ENCODE measurements around the gene APOBEC3G. TPM values are rescaled to one million over a fixed set of nuclear protein-coding genes. Genes with fewer than 3 reads are reported as not detected.
"Not testable (repeated sequence)": the region's sequence is repeated elsewhere in the genome, so short reads cannot be mapped to it uniquely, and the experiment has no call there.

The APOBEC3G gene
- total RNA-seq, 2 experiments from 2014 or later = 146 to 196 TPM

DNA sequence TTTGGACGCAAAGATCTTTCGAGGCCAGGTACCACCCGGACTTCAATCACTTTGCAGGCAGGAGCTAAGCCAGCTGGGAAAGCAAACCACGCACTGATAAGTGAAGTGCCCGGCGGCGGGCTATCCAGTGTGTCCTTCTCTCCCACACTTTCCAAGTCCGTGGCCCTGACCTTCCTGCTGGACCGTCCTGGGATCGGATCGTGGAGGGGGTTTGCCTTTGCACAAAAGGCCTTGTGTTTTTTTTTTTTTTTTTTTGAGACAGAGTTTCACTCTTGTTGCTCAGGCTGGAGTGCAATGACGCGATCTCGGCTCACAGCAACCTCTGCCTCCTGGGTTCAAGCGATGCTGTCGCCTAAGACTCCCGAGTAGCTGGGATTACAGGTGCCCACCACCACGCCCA is 34.0 kb upstream of the APOBEC3G start:
- H3K27ac Mint-ChIP-seq; H3K9me3 Mint-ChIP-seq (ENCODE audit: low read depth); DNase-seq; H3K4me3 Mint-ChIP-seq; ATAC-seq; H3K27me3 Mint-ChIP-seq: not testable (repeated sequence)
- peaks cover 34% of the 10 kb centered on the region for H3K4me1 Mint-ChIP-seq
- CTCF ChIA-PET = interaction anchor here (0.7 kb wide), 1 partner anchor 54 kb away, joined by 3 read pairs; the partner anchor contains the start of gene APOBEC3H
- peaks cover 27% of the 10 kb centered on the region for H3K36me3 Mint-ChIP-seq

GRCh38 chr22:39045136-39045535 is 31.9 kb upstream of the APOBEC3G start:
- H3K27ac Mint-ChIP-seq; H3K27me3 Mint-ChIP-seq; ATAC-seq; CTCF ChIA-PET; H3K4me3 Mint-ChIP-seq; DNase-seq; H3K9me3 Mint-ChIP-seq (ENCODE audit: low read depth): not testable (repeated sequence)
- Mint-ChIP-seq H3K36me3 (peaks cover 27% of the 10 kb centered on the region), H3K4me1 (peaks cover 31% of the 10 kb centered on the region)

GRCh38 chr22:39049486-39049885 is 27.6 kb upstream of the APOBEC3G start:
- peaks cover 15% of the 10 kb centered on the region for H3K36me3 Mint-ChIP-seq
- not testable (repeated sequence) for H3K27me3 Mint-ChIP-seq; H3K9me3 Mint-ChIP-seq (ENCODE audit: low read depth); DNase-seq; H3K4me1 Mint-ChIP-seq; H3K4me3 Mint-ChIP-seq; H3K27ac Mint-ChIP-seq; ATAC-seq
- CTCF ChIA-PET = interaction anchor here (0.7 to 1.4 kb wide), 2 partner anchors 74 to 178 kb away, joined by 3 read pairs; no protein-coding TSS in a partner anchor

DNA sequence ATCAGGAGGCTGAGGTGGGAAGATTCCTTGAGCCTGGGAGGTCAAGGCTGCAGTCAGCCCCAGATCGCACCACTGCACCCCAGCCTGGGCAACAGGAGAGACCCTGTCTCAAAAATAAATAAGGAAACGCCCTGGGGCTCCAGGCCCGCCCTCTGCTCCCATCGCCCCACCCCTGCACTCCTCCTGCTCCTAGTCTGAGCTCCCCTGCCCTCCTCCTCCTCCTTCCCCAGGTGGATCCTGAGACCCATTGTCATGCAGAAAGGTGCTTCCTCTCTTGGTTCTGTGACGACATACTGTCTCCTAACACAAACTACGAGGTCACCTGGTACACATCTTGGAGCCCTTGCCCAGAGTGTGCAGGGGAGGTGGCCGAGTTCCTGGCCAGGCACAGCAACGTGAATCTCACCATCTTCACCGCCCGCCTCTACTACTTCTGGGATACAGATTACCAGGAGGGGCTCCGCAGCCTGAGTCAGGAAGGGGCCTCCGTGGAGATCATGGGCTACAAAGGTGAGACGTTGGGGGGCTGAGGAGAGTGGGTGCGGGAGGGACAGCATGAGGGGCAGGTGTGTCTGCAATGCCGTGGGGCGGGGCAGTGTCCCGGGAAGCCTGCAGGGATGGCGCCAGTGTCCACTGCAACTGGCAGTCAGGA is 25.1 kb upstream of the APOBEC3G start:
- DNase-seq; H3K9me3 Mint-ChIP-seq (ENCODE audit: low read depth); ATAC-seq; H3K36me3 Mint-ChIP-seq; H3K4me3 Mint-ChIP-seq; H3K27me3 Mint-ChIP-seq; CTCF ChIA-PET; H3K4me1 Mint-ChIP-seq; H3K27ac Mint-ChIP-seq: not testable (repeated sequence)

- no peaks in the 10 kb centered on the region for H3K9me3 Mint-ChIP-seq (ENCODE audit: low read depth)
- no peak overlapping the region for H3K4me3 Mint-ChIP-seq
- peaks cover 6% of the 10 kb centered on the region for H3K36me3 Mint-ChIP-seq
- no peaks in the 10 kb centered on the region for H3K27me3 Mint-ChIP-seq
- CTCF ChIA-PET = no interaction called here
- ATAC-seq = no peak
- H3K27ac Mint-ChIP-seq = no peak overlapping the region
- H3K4me1 Mint-ChIP-seq = peaks cover under 1% of the 10 kb centered on the region
- no peak for DNase-seq
Observed at GRCh38 chr22:39055658-39056057, 21.4 kb upstream of the APOBEC3G start.

DNA sequence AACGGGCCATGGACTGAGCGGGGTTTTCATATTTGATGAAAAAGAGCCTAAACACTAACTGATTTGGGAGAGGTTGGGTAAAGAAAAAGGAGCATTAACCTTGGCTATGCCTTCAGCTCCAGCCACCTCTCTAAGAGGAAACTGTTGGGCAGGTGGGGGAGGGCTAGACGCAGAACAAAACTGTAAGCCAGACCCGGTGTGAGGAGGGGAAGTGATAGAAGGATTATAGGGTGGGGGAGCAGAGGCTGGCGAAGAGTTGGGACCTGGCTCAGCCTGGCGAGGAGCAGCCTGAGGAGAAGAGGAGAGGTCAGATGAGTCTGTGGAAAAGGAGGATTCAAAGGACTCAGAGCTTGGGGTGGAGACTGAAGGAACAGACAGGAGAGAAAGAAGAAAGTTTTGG is 15.8 kb upstream of the APOBEC3G start:
- H3K27ac Mint-ChIP-seq; H3K27me3 Mint-ChIP-seq; CTCF ChIA-PET; H3K4me1 Mint-ChIP-seq; H3K36me3 Mint-ChIP-seq; ATAC-seq; H3K9me3 Mint-ChIP-seq (ENCODE audit: low read depth); DNase-seq; H3K4me3 Mint-ChIP-seq: not testable (repeated sequence)

- H3K27me3 Mint-ChIP-seq; H3K27ac Mint-ChIP-seq; DNase-seq; H3K36me3 Mint-ChIP-seq; H3K4me1 Mint-ChIP-seq; H3K9me3 Mint-ChIP-seq (ENCODE audit: low read depth); H3K4me3 Mint-ChIP-seq; ATAC-seq; CTCF ChIA-PET: not testable (repeated sequence)
Observed at GRCh38 chr22:39061951-39062350, 15.1 kb upstream of the APOBEC3G start.

- H3K4me1 Mint-ChIP-seq; H3K27me3 Mint-ChIP-seq; H3K36me3 Mint-ChIP-seq; H3K9me3 Mint-ChIP-seq (ENCODE audit: low read depth); H3K27ac Mint-ChIP-seq; DNase-seq; ATAC-seq; H3K4me3 Mint-ChIP-seq: not testable (repeated sequence)
- CTCF ChIA-PET = interaction anchor here (1.8 kb wide), 1 partner anchor 194 kb away, joined by 6 read pairs; no protein-coding TSS in a partner anchor
Observed at GRCh38 chr22:39063904-39064303, 13.2 kb upstream of the APOBEC3G start.

DNA sequence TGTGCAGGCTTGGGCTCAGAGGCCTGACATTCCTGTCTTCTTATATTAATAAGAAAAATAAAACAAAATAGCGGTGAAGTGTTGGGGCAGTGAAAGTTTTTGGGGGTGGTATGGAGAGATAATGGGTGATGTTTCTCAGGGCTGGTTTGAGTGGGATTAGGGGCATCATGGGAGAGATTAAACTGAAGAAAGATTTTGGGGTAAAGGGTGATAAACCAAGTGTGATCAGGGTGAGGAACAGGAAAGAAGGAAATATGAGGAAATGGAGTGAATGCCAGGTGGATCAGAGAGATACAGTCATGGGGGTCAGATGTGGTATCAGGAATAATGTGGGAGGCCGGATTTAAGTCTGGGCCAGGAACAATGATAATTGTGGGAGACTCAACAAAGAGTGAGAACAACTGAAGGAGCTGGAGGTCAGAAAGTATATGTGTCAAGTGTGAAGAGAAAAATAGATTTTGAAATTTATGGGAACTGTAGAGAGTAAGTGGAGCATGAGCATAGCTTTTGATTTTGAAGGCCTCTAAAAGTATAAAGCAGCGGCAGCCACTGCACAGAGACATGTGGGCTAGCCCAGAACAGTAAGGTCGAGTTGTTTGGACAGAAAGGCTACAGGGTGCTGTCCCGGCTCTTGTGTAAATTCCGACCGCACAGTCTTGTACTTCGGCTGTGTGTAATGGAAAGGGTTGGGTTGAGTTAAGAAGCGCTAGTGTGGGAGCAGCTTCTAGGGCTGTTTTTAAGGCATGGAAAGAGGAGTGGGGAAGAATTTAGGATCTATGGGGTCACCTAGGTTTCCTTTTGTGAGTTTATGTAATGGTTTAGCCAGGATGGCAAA is 10.4 kb upstream of the APOBEC3G start:
- CTCF ChIA-PET; H3K27me3 Mint-ChIP-seq; H3K36me3 Mint-ChIP-seq; H3K9me3 Mint-ChIP-seq (ENCODE audit: low read depth); H3K27ac Mint-ChIP-seq; H3K4me3 Mint-ChIP-seq; DNase-seq; ATAC-seq; H3K4me1 Mint-ChIP-seq: not testable (repeated sequence)

- H3K9me3 Mint-ChIP-seq (ENCODE audit: low read depth) = no peaks in the 10 kb centered on the region
- CTCF ChIA-PET = interaction anchor here (1.0 to 1.4 kb wide), 2 partner anchors 28 to 55 kb away, joined by 3 to 4 read pairs; no protein-coding TSS in a partner anchor
- ATAC-seq = no peak
- H3K27ac Mint-ChIP-seq = no peak overlapping the region
- H3K36me3 Mint-ChIP-seq = no peaks in the 10 kb centered on the region
- peaks cover 5% of the 10 kb centered on the region for H3K4me1 Mint-ChIP-seq
- H3K27me3 Mint-ChIP-seq = no peaks in the 10 kb centered on the region
- H3K4me3 Mint-ChIP-seq = no peak overlapping the region
- no peak for DNase-seq
Observed at GRCh38 chr22:39068033-39068785, 8.9 kb upstream of the APOBEC3G start.

DNA sequence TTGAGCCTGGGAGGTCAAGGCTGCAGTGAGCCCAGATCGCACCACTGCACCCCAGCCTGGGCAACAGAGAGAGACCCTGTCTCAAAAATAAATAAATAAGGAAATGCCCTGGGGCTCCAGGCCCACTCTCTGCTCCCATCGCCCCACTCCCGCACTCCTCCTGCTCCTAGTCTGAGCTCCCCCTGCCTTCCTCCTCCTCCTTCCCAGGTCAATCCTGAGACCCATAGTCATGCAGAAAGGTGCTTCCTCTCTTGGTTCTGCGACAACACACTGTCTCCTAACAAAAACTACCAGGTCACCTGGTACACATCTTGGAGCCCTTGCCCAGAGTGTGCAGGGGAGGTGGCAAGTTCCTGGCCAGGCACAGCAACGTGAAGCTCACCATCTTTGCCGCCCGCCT is 6.9 kb upstream of the APOBEC3G start:
- Mint-ChIP-seq H3K27me3 (no peaks in the 10 kb centered on the region), H3K4me1 (peaks cover 4% of the 10 kb centered on the region), H3K4me3 (no peak overlapping the region), H3K9me3 (ENCODE audit: low read depth) (no peaks in the 10 kb centered on the region), H3K36me3 (no peaks in the 10 kb centered on the region), H3K27ac (no peak overlapping the region)
- no peak for DNase-seq
- ATAC-seq = no peak
- CTCF ChIA-PET = no interaction called here

- not testable (repeated sequence) for ATAC-seq; H3K4me3 Mint-ChIP-seq; DNase-seq; H3K27ac Mint-ChIP-seq; H3K36me3 Mint-ChIP-seq; H3K4me1 Mint-ChIP-seq; H3K9me3 Mint-ChIP-seq (ENCODE audit: low read depth); H3K27me3 Mint-ChIP-seq
- CTCF ChIA-PET = interaction anchor here (0.8 kb wide), 1 partner anchor 8 kb away, joined by 4 read pairs; no protein-coding TSS in a partner anchor
Observed at GRCh38 chr22:39072581-39072981, 4.5 kb upstream of the APOBEC3G start.

- DNase-seq (no peak), ATAC-seq (no peak)
- H3K9me3 Mint-ChIP-seq (ENCODE audit: low read depth) = no peaks in the 10 kb centered on the region
- CTCF ChIA-PET = no interaction called here
- H3K4me3 Mint-ChIP-seq = no peak overlapping the region
- peaks cover 11% of the 10 kb centered on the region for H3K36me3 Mint-ChIP-seq
- no peak overlapping the region for H3K27ac Mint-ChIP-seq
- H3K4me1 Mint-ChIP-seq = peaks cover 14% of the 10 kb centered on the region
- no peaks in the 10 kb centered on the region for H3K27me3 Mint-ChIP-seq
Observed at GRCh38 chr22:39073981-39074380, 3.1 kb upstream of the APOBEC3G start.
